ENCODE measurements around the gene UGT1A6.

- no peak for TF ChIP-seq CTCF (IDR thresholded peaks at IDR 0.05; ENCODE audit: low read depth, low read length)
- no peak for TF ChIP-seq EZH2phosphoT487 (IDR thresholded peaks at IDR 0.05; ENCODE audit: low read depth)
Observed at GRCh38 chr2:233799716-233800115, 107.0 kb downstream of the UGT1A6 start.
